OCI-LY1 (cell line): ENCODE data around the gene TNFRSF18.

Source experiments
- H2AFZ ChIP-seq: fragments of 200-600 bp; sonication (generic), shearing (Covaris generic); 2 replicates; pipeline ENCODE4 v1.6.0; 2014; ENCODE audit warnings: antibody characterized with exemption, mild to moderate bottlenecking, low read length
- H3F3A ChIP-seq: fragments of 200-600 bp; sonication (generic), shearing (Covaris generic); 2 replicates; pipeline ENCODE4 v1.6.0; 2014; ENCODE audit warnings: mild to moderate bottlenecking, antibody characterized with exemption, low read length, moderate library complexity; ENCODE audit not compliant: insufficient read depth
- H3K27ac ChIP-seq: fragments of 200-600 bp; sonication (generic); 2 replicates; pipeline ENCODE4 v1.5.1; 2014; ENCODE audit warnings: low read length, mixed run types, mild to moderate bottlenecking, low read depth; ENCODE audit not compliant: poor library complexity, severe bottlenecking
- H3K27me3 ChIP-seq: fragments of 200-600 bp; sonication (generic); 2 replicates; pipeline ENCODE4 v1.6.0; 2014; ENCODE audit warnings: antibody characterized with exemption, mild to moderate bottlenecking, low read length, moderate library complexity; ENCODE audit not compliant: insufficient read depth
- H3K36me3 ChIP-seq: fragments of 200-600 bp; sonication (generic); 2 replicates; pipeline ENCODE4 v1.6.1; 2014; ENCODE audit warnings: mild to moderate bottlenecking, antibody characterized with exemption, low read length, moderate library complexity, mixed read lengths; ENCODE audit not compliant: insufficient read depth
- H3K4me1 ChIP-seq: fragments of 200-600 bp; sonication (generic); 2 replicates; pipeline ENCODE4 v1.5.1; 2014; ENCODE audit warnings: mild to moderate bottlenecking, low read length, moderate library complexity; ENCODE audit not compliant: insufficient read depth, severe bottlenecking
- H3K4me2 ChIP-seq: fragments of 200-600 bp; sonication (generic), shearing (Covaris generic); 2 replicates; pipeline ENCODE4 v1.6.1; 2014; ENCODE audit warnings: low read length
- H3K4me3 ChIP-seq: fragments of 200-600 bp; sonication (generic); 2 replicates; pipeline ENCODE4 v1.5.1; 2014; ENCODE audit warnings: low read length, low read depth, mild to moderate bottlenecking, mixed read lengths; ENCODE audit not compliant: poor library complexity, severe bottlenecking
- H3K79me2 ChIP-seq: fragments of 200-600 bp; shearing (Covaris generic); 2 replicates; pipeline ENCODE4 v1.6.1; 2016; ENCODE audit warnings: mixed run types, low read length, mixed read lengths; ENCODE audit not compliant: insufficient read depth
- H3K9ac ChIP-seq: fragments of 200-600 bp; sonication (generic), shearing (Covaris generic); 2 replicates; pipeline ENCODE4 v1.6.1; 2014; ENCODE audit warnings: mild to moderate bottlenecking, low read length, mixed read lengths
- H3K9me2 ChIP-seq: fragments of 200-600 bp; sonication (generic), shearing (Covaris generic); 2 replicates; pipeline ENCODE4 v1.6.1; 2014; ENCODE audit warnings: low read depth, mild to moderate bottlenecking, low read length, mixed read lengths
- H3K9me3 ChIP-seq: fragments of 200-600 bp; shearing (Covaris generic); 2 replicates; pipeline ENCODE4 v1.6.1; 2014; ENCODE audit warnings: low read length, mixed read lengths
- H4K20me1 ChIP-seq: fragments of 200-600 bp; sonication (generic), shearing (Covaris generic); 2 replicates; pipeline ENCODE4 v1.6.0; 2016; ENCODE audit warnings: mild to moderate bottlenecking, low read length; ENCODE audit not compliant: insufficient read depth
- EZH2 ChIP-seq: fragments of 200-600 bp; sonication (generic), shearing (Covaris generic); IDR thresholded peaks from 2 replicates; pipeline ENCODE4 v1.8.0; 2017; ENCODE audit warnings: borderline replicate concordance, mixed run types, mild to moderate bottlenecking, antibody characterized with exemption, low read length, moderate library complexity, mixed read lengths
- TF ChIP-seq, protein P1 (sequence below): fragments of 200-600 bp; sonication (generic), shearing (Covaris generic); IDR thresholded peaks from 2 replicates; pipeline ENCODE4 v1.5.1; 2017; ENCODE audit warnings: mild to moderate bottlenecking, antibody characterized with exemption, low read length, moderate library complexity, mixed read lengths

The TNFRSF18 gene

GRCh38 chr1:1212780-1213344 lies 6.5 kb upstream of the TNFRSF18 start:
- no peak overlapping the region for H2AFZ ChIP-seq
- H4K20me1 ChIP-seq = no peaks in the 10 kb centered on the region
- H3K79me2 ChIP-seq = no peaks in the 10 kb centered on the region
- no peak overlapping the region for H3K9ac ChIP-seq
- H3F3A ChIP-seq = no peaks in the 10 kb centered on the region
- H3K9me2 ChIP-seq = no peaks in the 10 kb centered on the region
- peaks cover 9% of the 10 kb centered on the region for H3K4me1 ChIP-seq
- no peak overlapping the region for H3K27ac ChIP-seq
- peaks cover 21% of the 10 kb centered on the region for H3K36me3 ChIP-seq
- 0 out of 2 replicates have a peak, but pooled peaks cover 8% of the 10 kb centered on the region for H3K27me3 ChIP-seq
- no peak overlapping the region for H3K4me2 ChIP-seq
- no peak for TF ChIP-seq EZH2
- TF ChIP-seq, protein P1, sequence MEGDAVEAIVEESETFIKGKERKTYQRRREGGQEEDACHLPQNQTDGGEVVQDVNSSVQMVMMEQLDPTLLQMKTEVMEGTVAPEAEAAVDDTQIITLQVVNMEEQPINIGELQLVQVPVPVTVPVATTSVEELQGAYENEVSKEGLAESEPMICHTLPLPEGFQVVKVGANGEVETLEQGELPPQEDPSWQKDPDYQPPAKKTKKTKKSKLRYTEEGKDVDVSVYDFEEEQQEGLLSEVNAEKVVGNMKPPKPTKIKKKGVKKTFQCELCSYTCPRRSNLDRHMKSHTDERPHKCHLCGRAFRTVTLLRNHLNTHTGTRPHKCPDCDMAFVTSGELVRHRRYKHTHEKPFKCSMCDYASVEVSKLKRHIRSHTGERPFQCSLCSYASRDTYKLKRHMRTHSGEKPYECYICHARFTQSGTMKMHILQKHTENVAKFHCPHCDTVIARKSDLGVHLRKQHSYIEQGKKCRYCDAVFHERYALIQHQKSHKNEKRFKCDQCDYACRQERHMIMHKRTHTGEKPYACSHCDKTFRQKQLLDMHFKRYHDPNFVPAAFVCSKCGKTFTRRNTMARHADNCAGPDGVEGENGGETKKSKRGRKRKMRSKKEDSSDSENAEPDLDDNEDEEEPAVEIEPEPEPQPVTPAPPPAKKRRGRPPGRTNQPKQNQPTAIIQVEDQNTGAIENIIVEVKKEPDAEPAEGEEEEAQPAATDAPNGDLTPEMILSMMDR = no peak
- H3K9me3 ChIP-seq = no peaks in the 10 kb centered on the region
- no peak overlapping the region for H3K4me3 ChIP-seq

GRCh38 chr1:1211541-1212441 lies 5.4 kb upstream of the TNFRSF18 start:
- H3K4me1 ChIP-seq = peaks cover 5% of the 10 kb centered on the region
- H3K9me2 ChIP-seq = no peaks in the 10 kb centered on the region
- peaks cover 8% of the 10 kb centered on the region; the same call in 1 of the 2 replicates for H3K27me3 ChIP-seq
- no peaks in the 10 kb centered on the region for H4K20me1 ChIP-seq
- H3F3A ChIP-seq = no peaks in the 10 kb centered on the region
- peaks cover 11% of the 10 kb centered on the region for H3K36me3 ChIP-seq
- no peaks in the 10 kb centered on the region for H3K9me3 ChIP-seq
- no peak overlapping the region for H3K4me2 ChIP-seq
- no peak overlapping the region for H3K27ac ChIP-seq
- no peak overlapping the region for H3K9ac ChIP-seq
- H2AFZ ChIP-seq = no peak overlapping the region
- TF ChIP-seq, protein P1 = no peak
- no peak for TF ChIP-seq EZH2
- no peak overlapping the region for H3K4me3 ChIP-seq
- H3K79me2 ChIP-seq = no peaks in the 10 kb centered on the region

GRCh38 chr1:1210726-1211540 lies 4.5 kb upstream of the TNFRSF18 start:
- Histone ChIP-seq H3K4me3 (no peak overlapping the region), H4K20me1 (no peaks in the 10 kb centered on the region), H3K27me3 (peaks cover 8% of the 10 kb centered on the region; the same call in 1 of the 2 replicates), H3K4me1 (no peaks in the 10 kb centered on the region), H3K9me2 (no peaks in the 10 kb centered on the region), H3F3A (no peaks in the 10 kb centered on the region), H2AFZ (no peak overlapping the region), H3K9ac (no peak overlapping the region), H3K79me2 (no peaks in the 10 kb centered on the region), H3K27ac (no peak overlapping the region), H3K9me3 (no peaks in the 10 kb centered on the region), H3K36me3 (peaks cover 3% of the 10 kb centered on the region; the same call in 1 of the 2 replicates), H3K4me2 (no peak overlapping the region)
- TF ChIP-seq EZH2 = no peak
- TF ChIP-seq, protein P1 = no peak
